WTC11 (cell line): ENCODE results near the gene GRK7.

Experiments used
- CBFB ChIP-seq: sonication (generic); formaldehyde crosslinking; IDR thresholded peaks from 2 replicates; pipeline ENCODE4 v1.8.1; 2022; ENCODE audit warnings: mild to moderate bottlenecking, low read depth, missing genetic modification reagents
- ESRRA ChIP-seq: sonication (generic); formaldehyde crosslinking; IDR thresholded peaks from 2 replicates; pipeline ENCODE4 v1.8.1; 2022; ENCODE audit warnings: mild to moderate bottlenecking, missing genetic modification reagents, borderline replicate concordance
- MYBL2 ChIP-seq: sonication (generic); formaldehyde crosslinking; IDR thresholded peaks from 2 replicates; pipeline ENCODE4 v1.8.1; 2023; ENCODE audit warnings: mild to moderate bottlenecking, moderate library complexity, missing genetic modification reagents
- OVOL2 ChIP-seq: fragments of 250-450 bp; sonication (Bioruptor Pico); IDR thresholded peaks from 2 replicates; pipeline ENCODE4 v1.9.0; 2021; ENCODE audit warnings: mild to moderate bottlenecking, borderline replicate concordance
- ZNF121 ChIP-seq: sonication (generic); formaldehyde crosslinking; IDR thresholded peaks from 2 replicates; pipeline ENCODE4 v1.8.0; 2023; ENCODE audit warnings: missing genetic modification reagents
- TF ChIP-seq, protein P1 (sequence below): fragments of 250-450 bp; sonication (Bioruptor Pico); IDR thresholded peaks from 2 replicates; pipeline ENCODE4 v2.1.2; 2022; ENCODE audit warnings: mild to moderate bottlenecking, moderate library complexity

DNA sequence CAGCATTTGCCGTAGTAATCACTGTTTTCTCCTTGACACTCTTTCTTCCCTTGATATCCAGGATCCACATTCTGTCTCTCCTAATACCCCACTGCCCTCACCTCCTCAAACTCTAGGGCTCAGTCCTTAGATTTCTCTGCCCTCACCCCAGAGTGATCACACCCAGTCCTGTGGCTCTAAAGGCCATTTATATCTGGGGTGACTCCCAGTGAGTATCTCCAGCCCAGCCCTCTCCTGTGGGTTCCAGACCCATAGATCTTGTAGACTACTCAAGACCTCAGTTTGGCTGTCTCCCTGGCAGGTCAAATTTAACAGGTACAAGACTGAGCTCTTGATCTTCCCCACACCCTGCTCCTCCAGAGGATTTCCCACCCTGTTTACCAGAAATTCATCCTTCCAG is 1.3 kb downstream of the GRK7 start:
- TF ChIP-seq MYBL2 (CRISPR knock-in tag) (no peak), ZNF121 (no peak), ESRRA (no peak), OVOL2 (CRISPR knock-in tag) (no peak), CBFB (CRISPR knock-in tag) (no peak)
- TF ChIP-seq, protein P1, sequence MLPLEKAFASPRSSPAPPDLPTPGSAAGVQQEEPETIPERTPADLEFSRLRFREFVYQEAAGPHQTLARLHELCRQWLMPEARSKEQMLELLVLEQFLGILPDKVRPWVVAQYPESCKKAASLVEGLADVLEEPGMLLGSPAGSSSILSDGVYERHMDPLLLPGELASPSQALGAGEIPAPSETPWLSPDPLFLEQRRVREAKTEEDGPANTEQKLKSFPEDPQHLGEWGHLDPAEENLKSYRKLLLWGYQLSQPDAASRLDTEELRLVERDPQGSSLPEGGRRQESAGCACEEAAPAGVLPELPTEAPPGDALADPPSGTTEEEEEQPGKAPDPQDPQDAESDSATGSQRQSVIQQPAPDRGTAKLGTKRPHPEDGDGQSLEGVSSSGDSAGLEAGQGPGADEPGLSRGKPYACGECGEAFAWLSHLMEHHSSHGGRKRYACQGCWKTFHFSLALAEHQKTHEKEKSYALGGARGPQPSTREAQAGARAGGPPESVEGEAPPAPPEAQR (CRISPR knock-in tag) = no peak
